ENCODE results near the gene PPIL4. TPM values are rescaled to one million over a fixed set of nuclear protein-coding genes. Genes with fewer than 3 reads are reported as not detected.

PPIL4 gene
- total and polyA plus RNA-seq, 2 of the 13 experiments (the other 11 are each of a cell fraction or from before 2014, with no cell fraction given): 5.5 to 46.0 TPM

DNA sequence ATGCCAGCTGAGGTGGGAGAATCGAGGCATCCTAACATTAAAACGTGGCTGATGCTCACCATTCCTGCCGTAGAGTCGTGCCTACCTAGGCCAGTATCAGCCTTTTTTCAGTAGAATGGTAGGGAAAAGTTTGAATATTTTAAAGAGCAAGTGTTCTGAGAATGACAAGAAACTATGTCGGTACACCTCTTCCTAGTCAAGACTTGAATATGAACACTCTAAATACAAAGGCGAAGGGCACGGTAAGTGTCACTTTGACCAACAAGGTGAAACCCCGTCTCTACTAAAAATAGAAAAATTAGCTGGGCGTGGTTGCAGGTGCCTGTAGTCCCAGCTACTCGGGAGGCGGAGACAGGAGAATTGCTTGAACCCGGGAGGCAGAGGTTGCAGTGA, 21.3 kb upstream of the PPIL4 start (continued):
- TF ChIP-seq, protein P1, sequence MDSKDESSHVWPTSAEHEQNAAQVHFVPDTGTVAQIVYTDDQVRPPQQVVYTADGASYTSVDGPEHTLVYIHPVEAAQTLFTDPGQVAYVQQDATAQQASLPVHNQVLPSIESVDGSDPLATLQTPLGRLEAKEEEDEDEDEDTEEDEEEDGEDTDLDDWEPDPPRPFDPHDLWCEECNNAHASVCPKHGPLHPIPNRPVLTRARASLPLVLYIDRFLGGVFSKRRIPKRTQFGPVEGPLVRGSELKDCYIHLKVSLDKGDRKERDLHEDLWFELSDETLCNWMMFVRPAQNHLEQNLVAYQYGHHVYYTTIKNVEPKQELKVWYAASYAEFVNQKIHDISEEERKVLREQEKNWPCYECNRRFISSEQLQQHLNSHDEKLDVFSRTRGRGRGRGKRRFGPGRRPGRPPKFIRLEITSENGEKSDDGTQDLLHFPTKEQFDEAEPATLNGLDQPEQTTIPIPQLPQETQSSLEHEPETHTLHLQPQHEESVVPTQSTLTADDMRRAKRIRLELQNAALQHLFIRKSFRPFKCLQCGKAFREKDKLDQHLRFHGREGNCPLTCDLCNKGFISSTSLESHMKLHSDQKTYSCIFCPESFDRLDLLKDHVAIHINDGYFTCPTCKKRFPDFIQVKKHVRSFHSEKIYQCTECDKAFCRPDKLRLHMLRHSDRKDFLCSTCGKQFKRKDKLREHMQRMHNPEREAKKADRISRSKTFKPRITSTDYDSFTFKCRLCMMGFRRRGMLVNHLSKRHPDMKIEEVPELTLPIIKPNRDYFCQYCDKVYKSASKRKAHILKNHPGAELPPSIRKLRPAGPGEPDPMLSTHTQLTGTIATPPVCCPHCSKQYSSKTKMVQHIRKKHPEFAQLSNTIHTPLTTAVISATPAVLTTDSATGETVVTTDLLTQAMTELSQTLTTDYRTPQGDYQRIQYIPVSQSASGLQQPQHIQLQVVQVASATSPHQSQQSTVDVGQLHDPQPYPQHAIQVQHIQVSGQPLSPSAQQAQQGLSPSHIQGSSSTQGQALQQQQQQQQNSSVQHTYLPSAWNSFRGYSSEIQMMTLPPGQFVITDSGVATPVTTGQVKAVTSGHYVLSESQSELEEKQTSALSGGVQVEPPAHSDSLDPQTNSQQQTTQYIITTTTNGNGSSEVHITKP (CRISPR knock-in tag; IDR thresholded peaks at IDR 0.05; ENCODE audit: low read depth): 0 out of 2 replicates have a peak, but pooled peaks have one; percentile 1

DNA sequence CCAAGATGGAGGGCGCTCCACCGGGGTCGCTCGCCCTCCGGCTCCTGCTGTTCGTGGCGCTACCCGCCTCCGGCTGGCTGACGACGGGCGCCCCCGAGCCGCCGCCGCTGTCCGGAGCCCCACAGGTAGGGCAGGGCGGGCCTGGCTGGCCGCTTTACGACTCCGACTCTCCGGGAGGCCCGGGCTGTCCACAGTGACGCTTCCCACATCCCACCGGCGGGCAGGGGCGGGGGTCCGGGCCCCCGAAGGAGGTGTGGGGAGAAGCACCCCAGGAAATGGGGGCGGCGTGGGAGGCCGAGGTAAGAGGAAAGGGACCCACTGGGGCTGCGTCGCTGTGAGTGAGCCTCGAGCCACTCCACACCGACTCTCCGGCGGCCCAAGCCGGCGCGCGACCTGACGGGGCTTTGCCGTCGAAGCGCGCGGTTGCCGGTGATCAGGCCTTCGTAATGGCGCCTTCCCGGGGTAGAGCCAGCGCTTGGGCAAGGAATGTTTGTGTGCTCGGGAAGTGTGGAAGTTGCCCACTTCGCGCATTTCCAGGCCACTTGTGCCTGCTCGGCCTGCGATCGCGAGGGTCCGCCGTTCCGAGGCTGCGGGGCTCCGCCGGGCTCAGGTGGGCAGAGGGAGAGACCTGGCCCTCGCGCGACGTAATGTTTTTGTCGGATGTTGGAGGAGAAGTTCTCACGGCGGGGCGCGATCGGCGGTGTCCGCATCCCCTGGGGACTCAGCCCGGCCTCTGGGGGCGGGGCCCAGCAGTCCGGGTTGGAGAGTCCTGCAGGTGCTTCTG, 20.8 kb upstream of the PPIL4 start:
- CTCF ChIA-PET (ENCODE audit: low intra/inter-chr PET ratio, low total read pairs): no interaction called here
- no peak overlapping the region for H2AFZ ChIP-seq (ENCODE audit: low read length)
- TF ChIP-seq, protein P2, sequence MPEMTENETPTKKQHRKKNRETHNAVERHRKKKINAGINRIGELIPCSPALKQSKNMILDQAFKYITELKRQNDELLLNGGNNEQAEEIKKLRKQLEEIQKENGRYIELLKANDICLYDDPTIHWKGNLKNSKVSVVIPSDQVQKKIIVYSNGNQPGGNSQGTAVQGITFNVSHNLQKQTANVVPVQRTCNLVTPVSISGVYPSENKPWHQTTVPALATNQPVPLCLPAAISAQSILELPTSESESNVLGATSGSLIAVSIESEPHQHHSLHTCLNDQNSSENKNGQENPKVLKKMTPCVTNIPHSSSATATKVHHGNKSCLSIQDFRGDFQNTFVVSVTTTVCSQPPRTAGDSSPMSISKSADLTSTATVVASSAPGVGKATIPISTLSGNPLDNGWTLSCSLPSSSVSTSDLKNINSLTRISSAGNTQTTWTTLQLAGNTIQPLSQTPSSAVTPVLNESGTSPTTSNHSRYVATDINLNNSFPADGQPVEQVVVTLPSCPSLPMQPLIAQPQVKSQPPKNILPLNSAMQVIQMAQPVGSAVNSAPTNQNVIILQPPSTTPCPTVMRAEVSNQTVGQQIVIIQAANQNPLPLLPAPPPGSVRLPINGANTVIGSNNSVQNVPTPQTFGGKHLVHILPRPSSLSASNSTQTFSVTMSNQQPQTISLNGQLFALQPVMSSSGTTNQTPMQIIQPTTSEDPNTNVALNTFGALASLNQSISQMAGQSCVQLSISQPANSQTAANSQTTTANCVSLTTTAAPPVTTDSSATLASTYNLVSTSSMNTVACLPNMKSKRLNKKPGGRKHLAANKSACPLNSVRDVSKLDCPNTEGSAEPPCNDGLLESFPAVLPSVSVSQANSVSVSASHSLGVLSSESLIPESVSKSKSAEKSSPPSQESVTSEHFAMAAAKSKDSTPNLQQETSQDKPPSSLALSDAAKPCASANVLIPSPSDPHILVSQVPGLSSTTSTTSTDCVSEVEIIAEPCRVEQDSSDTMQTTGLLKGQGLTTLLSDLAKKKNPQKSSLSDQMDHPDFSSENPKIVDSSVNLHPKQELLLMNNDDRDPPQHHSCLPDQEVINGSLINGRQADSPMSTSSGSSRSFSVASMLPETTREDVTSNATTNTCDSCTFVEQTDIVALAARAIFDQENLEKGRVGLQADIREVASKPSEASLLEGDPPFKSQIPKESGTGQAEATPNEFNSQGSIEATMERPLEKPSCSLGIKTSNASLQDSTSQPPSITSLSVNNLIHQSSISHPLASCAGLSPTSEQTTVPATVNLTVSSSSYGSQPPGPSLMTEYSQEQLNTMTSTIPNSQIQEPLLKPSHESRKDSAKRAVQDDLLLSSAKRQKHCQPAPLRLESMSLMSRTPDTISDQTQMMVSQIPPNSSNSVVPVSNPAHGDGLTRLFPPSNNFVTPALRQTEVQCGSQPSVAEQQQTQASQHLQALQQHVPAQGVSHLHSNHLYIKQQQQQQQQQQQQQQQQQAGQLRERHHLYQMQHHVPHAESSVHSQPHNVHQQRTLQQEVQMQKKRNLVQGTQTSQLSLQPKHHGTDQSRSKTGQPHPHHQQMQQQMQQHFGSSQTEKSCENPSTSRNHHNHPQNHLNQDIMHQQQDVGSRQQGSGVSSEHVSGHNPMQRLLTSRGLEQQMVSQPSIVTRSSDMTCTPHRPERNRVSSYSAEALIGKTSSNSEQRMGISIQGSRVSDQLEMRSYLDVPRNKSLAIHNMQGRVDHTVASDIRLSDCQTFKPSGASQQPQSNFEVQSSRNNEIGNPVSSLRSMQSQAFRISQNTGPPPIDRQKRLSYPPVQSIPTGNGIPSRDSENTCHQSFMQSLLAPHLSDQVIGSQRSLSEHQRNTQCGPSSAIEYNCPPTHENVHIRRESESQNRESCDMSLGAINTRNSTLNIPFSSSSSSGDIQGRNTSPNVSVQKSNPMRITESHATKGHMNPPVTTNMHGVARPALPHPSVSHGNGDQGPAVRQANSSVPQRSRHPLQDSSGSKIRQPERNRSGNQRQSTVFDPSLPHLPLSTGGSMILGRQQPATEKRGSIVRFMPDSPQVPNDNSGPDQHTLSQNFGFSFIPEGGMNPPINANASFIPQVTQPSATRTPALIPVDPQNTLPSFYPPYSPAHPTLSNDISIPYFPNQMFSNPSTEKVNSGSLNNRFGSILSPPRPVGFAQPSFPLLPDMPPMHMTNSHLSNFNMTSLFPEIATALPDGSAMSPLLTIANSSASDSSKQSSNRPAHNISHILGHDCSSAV (CRISPR knock-in tag; IDR thresholded peaks at IDR 0.05; ENCODE audit: borderline replicate concordance): no peak
- TF ChIP-seq ZNF781 (CRISPR knock-in tag; IDR thresholded peaks at IDR 0.05; ENCODE audit: borderline replicate concordance, not compliant biosample characterization): peak; percentile 78
- 0 out of 2 replicates have a peak, but pooled peaks have one; percentile 81 for TF ChIP-seq NFATC3 (CRISPR knock-in tag; IDR thresholded peaks at IDR 0.05)
- TF ChIP-seq POGZ (CRISPR knock-in tag; IDR thresholded peaks at IDR 0.05): no peak
- no peak for TF ChIP-seq CCAR2 (optimal IDR thresholded peaks at IDR 0.05; ENCODE audit: low read depth, low read length)
- TF ChIP-seq CCDC6 (CRISPR knock-in tag; IDR thresholded peaks at IDR 0.05): 0 out of 2 replicates have a peak, but pooled peaks have one; percentile 31
- no peak for TF ChIP-seq ZNF773 (CRISPR knock-in tag; IDR thresholded peaks at IDR 0.05; ENCODE audit: borderline replicate concordance)

More for the DNA sequence above, 20.8 kb upstream of the PPIL4 start:
- H3K9me3 ChIP-seq (ENCODE audit: low read length): no peaks in the 10 kb centered on the region
- peak overlapping the region; percentile 87 for H3K27ac ChIP-seq (ENCODE audit: extremely low read length, insufficient read depth, low read length)
- peak overlapping the region; percentile 93 for H3K4me2 ChIP-seq (ENCODE audit: low read depth, low read length)
- peaks cover 42% of the 10 kb centered on the region for H3K4me1 ChIP-seq (ENCODE audit: insufficient read depth, low read length)
- H3K9ac ChIP-seq (ENCODE audit: insufficient read depth, low read depth, low read length): peak overlapping the region; percentile 83
- no peaks in the 10 kb centered on the region for H3K36me3 ChIP-seq (replicated peaks in 1 of 2; ENCODE audit: control insufficient read depth in 1 of 2, insufficient read depth in 2 of 2, low read length in 2 of 2)
- peaks cover 10% of the 10 kb centered on the region for H4K20me1 ChIP-seq (ENCODE audit: insufficient read depth, low read length)
- FAIRE-seq (no peak), ATAC-seq (peak; percentile 75), DNase-seq (ENCODE audit: low spot score) (peak; percentile 44)
- 1% methylated on average over 26 of the region's 81 CpGs for WGBS (ENCODE audit: low lambda C conversion rate)
- H3K4me3 ChIP-seq (replicated peaks in 1 of 3; ENCODE audit: insufficient read depth in 1 of 3, low read depth in 2 of 3, low read length in 3 of 3): peak overlapping the region; percentile 97 to 98 (median 98)
- in situ Hi-C loops (cut with HindIII; ENCODE audit: extremely low pct_ligation_motif_present, low pct_unique_long_range_greater_than_20kb) (loop anchor here (5.0 to 10.0 kb wide), 2 partner anchors 81 to 148 kb away; partner anchors contain the start of genes KATNA1 and LATS1), intact Hi-C loops (cut with micrococcal nuclease; ENCODE audit: unreplicated experiment) (loop anchor here (1.0 to 5.0 kb wide), 4 partner anchors 20 to 360 kb away; partner anchors contain the start of genes KATNA1, LATS1 and PPIL4)
- TSS peak; percentile 95 for BruUV-seq (replicated peaks)
- H3K27me3 ChIP-seq (ENCODE audit: control insufficient read depth in 1 of 2, insufficient read depth in 2 of 2, low read length in 2 of 2): no peaks in the 10 kb centered on the region; a peak in 1 of 5 replicates
- H3K79me2 ChIP-seq (ENCODE audit: insufficient read depth, low read length): peaks cover 45% of the 10 kb centered on the region
- POLR2A ChIA-PET: interaction anchor here (0.8 to 4.3 kb wide), 8 partner anchors 9 to 183 kb away, joined by 3 to 36 read pairs (median 6); partner anchors contain the start of genes LATS1, PCMT1 and PPIL4
